AG04449 (cell line): ENCODE measurements around the gene BMI1.

Experiments used
- CTCF ChIA-PET: fragments of 350-600 bp; formaldehyde crosslinking; extraction: SDS; loops from one replicate; lab custom pipeline; 2021; ENCODE audit warnings: antibody characterized with exemption; lab: Yijun Ruan, JAX
- POLR2A ChIA-PET: fragments of 400-600, 350-600 bp; formaldehyde crosslinking; extraction: SDS; loops from one replicate; lab custom pipeline; 2020; ENCODE audit warnings: antibody characterized with exemption, inconsistent platforms; lab: Yijun Ruan, JAX
- DNase-seq: peaks from one replicate; pipeline ENCODE4 v3.0.0-alpha.2; 2010; ENCODE audit warnings: low read depth, low spot score
- H3K4me3 ChIP-seq: 2 replicates; pipeline ENCODE4 v1.5.1; 2011; ENCODE audit warnings: low read depth, mild to moderate bottlenecking, control low read depth, low read length
- TF ChIP-seq, protein P1 (sequence below): IDR thresholded peaks from one replicate; pipeline ENCODE4 v1.5.1; 2011; ENCODE audit warnings: mild to moderate bottlenecking, moderate library complexity, low read length, control low read depth, inconsistent platforms; ENCODE audit not compliant: insufficient read depth; ENCODE audit errors: missing control alignments

The BMI1 gene

DNA sequence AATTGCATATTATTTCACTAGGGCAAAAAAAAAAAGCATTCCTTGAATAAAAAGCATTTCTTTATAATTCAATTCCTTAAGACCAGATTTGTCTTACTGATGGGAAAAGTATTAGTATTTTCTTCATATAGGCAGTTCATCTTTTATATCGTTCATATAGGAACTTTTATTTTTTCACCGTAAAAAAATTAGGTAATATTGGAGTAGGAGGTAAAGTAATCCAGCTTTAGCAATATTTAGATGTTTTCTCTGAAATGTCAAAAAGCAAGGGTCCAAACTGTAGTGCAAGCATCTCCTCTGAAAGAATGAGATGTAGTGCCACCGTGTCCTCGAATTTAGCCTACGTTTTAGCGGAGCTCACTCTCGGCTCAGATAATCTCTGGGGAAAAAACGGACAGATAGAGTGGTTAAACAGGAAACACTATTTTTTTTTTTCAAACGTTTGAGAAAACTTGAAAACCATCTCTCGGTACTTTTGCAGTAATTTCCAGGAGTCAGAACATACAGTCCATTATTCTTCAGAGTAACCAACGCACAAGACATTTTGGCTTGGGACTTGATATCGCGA is 18.9 kb downstream of the BMI1 start:
- POLR2A ChIA-PET: interaction anchor here (0.6 to 1.7 kb wide), 7 partner anchors 8 to 98 kb away, joined by 3 to 11 read pairs (median 3); partner anchors contain the start of genes BMI1 and COMMD3
- TF ChIP-seq, protein P1, sequence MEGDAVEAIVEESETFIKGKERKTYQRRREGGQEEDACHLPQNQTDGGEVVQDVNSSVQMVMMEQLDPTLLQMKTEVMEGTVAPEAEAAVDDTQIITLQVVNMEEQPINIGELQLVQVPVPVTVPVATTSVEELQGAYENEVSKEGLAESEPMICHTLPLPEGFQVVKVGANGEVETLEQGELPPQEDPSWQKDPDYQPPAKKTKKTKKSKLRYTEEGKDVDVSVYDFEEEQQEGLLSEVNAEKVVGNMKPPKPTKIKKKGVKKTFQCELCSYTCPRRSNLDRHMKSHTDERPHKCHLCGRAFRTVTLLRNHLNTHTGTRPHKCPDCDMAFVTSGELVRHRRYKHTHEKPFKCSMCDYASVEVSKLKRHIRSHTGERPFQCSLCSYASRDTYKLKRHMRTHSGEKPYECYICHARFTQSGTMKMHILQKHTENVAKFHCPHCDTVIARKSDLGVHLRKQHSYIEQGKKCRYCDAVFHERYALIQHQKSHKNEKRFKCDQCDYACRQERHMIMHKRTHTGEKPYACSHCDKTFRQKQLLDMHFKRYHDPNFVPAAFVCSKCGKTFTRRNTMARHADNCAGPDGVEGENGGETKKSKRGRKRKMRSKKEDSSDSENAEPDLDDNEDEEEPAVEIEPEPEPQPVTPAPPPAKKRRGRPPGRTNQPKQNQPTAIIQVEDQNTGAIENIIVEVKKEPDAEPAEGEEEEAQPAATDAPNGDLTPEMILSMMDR: no peak
- H3K4me3 ChIP-seq: peak overlapping the region; percentile 73
- DNase-seq: no peak
- CTCF ChIA-PET: interaction anchor here (0.6 to 1.2 kb wide), 3 partner anchors 23 to 90 kb away, joined by 3 read pairs; no protein-coding TSS in a partner anchor

DNA sequence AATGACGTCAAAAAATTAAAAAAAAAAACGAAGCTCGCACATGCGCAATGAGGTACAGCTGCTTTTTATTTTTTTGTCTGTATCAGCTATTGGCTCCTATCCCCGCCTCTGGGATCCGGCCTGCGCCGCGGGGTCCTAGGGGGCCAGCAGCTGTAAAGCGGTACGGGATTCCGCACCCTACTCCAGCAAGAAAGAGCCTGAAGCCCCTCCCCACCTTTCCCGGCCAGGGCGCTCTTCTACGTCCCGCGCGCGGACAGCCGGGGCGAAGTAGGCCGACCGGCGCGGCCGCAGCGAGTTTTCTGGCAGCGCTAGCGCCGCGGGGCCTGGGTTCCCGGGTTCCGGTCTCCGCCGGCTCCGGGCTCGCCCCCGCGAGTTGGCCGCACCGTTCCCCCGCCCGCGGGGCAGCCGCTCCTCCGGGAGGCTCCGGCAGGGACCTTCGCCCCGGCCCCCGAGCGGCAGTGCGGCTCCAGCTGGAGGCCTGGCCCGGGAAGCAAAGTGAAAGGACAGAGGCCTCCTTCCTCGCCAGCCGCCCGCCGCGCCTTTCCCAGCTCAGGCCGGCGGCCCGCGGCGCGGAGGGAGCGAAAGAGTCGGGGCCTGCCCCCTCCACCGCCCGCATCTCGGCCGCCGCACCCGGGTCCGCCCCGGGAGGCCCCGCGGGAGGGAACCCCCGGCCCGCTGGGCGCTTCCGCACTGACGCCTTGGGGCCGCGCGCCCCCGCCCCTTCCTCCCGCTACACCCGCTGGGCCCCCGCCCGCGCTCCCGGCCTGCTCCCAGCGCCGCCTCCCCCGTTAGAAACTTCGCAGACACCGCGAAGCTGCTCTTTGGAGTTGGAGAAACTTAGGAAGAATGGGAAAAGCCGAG is 19.7 kb downstream of the BMI1 start:
- TF ChIP-seq, protein P1: no peak
- CTCF ChIA-PET: interaction anchor here (0.7 to 3.0 kb wide), 3 partner anchors 24 to 648 kb away, joined by 3 to 9 read pairs (median 3); no protein-coding TSS in a partner anchor
- peak overlapping the region; percentile 73 for H3K4me3 ChIP-seq
- POLR2A ChIA-PET: interaction anchor here (0.6 to 1.7 kb wide), 8 partner anchors 9 to 98 kb away, joined by 3 to 11 read pairs (median 3); partner anchors contain the start of genes BMI1 and COMMD3
- DNase-seq: no peak

DNA sequence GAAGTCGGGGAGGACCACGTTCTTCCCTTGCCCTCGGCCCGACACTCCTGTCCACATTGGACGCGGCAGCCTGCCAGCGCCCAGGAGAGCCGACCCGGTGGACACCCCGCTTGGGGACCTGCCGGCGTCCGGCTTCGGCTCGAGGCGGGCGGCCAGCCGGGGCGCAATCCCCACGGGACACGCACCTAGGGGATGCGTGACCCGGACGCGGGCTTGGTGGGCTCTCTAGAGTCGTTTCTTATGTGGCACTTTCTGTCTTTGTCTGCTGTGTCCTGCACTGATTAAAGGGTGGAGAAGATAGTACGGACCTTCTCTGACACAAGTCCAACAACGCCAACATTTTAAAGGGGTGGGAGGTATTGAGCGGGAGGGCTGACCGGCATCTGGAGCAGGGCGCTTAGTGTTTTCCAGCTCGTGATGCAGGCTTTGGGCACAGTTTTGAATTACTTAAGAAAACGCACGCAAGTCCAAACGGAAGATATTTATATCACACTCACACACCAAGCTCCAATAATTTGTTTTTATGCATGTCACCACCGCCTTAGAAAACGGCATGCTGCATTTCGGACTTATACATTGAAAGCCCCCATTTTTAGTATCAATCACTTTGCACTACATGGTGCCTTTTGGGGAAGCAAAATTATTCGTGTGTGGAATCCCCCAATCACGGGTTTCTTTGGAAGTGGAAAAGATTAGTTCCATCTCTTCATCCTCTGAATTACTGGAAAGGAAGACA is 20.5 kb downstream of the BMI1 start:
- H3K4me3 ChIP-seq: peak overlapping the region; percentile 73
- DNase-seq: no peak
- TF ChIP-seq, protein P1: no peak
- CTCF ChIA-PET: interaction anchor here (0.6 to 3.0 kb wide), 2 partner anchors 9 to 648 kb away, joined by 3 to 9 read pairs; no protein-coding TSS in a partner anchor
- POLR2A ChIA-PET: interaction anchor here (0.6 to 1.7 kb wide), 4 partner anchors 25 to 97 kb away, joined by 3 to 11 read pairs (median 5); partner anchors contain the start of gene COMMD3

DNA sequence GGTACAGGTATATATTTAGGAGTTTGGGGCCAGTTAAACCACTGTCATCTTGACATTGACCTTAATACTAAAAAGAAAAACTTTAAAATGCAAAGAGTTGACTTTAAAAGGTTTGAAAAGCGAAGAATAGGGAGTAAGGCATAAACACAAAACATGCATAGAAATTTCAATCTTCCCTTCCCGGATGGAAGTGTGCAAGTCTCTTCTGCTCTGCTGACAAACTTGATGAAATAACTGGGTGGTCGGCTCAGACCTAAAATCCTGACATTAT is 21.0 kb downstream of the BMI1 start:
- H3K4me3 ChIP-seq: no peak overlapping the region
- POLR2A ChIA-PET: no interaction called here
- TF ChIP-seq, protein P1: no peak
- DNase-seq: no peak
- CTCF ChIA-PET: interaction anchor here (0.6 to 3.0 kb wide), 2 partner anchors 9 to 647 kb away, joined by 3 to 9 read pairs; no protein-coding TSS in a partner anchor

DNA sequence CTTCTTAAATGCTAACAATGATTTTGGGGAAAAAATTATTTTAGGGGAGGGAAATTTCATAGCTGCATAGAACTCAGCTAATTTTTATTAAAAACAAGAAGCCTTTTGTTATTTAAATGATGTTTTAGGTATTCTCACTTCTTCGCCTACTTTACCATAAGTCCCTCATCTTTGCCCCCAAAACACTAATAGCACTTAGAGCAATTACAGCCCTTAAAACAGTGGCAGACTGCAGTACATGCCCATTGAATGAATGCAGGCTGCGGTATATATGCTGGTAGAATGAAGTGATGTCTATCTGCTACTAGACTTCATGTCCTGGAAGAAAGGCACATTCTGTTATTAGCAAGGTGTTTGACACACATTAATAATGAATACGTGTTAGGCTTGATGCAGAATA is 21.5 kb downstream of the BMI1 start:
- ChIA-PET CTCF (interaction anchor here (3.0 kb wide), 1 partner anchor 647 kb away, joined by 9 read pairs; no protein-coding TSS in a partner anchor), POLR2A (no interaction called here)
- H3K4me3 ChIP-seq: no peak overlapping the region
- no peak for DNase-seq
- TF ChIP-seq, protein P1: no peak
